BJ (cell line): ENCODE results near the gene PDS5A. TPM values are rescaled to one million over a fixed set of nuclear protein-coding genes. Genes with fewer than 3 reads are reported as not detected.

ENCODE experiments used
- CTCF ChIA-PET: fragments of 350-600 bp; formaldehyde crosslinking; extraction: SDS; loops from one replicate; lab custom pipeline; 2021; ENCODE audit warnings: antibody characterized with exemption, inconsistent platforms; lab: Yijun Ruan, JAX
- POLR2A ChIA-PET: fragments of 300-600 bp; sonication (Branson Sonifier 250); formaldehyde crosslinking; extraction: SDS; loops from one replicate; lab custom pipeline; 2021; ENCODE audit warnings: antibody characterized with exemption; lab: Charles Lee
- DNase-seq: peaks from one replicate; pipeline ENCODE4 v3.0.0-alpha.2; 2011; ENCODE audit warnings: low read depth
- H3K27me3 ChIP-seq: 2 replicates; pipeline ENCODE4 v1.6.0; 2011; ENCODE audit warnings: low read length; ENCODE audit not compliant: control insufficient read depth, insufficient read depth
- H3K36me3 ChIP-seq: 2 replicates; pipeline ENCODE4 v1.5.1; 2011; ENCODE audit warnings: low read length; ENCODE audit not compliant: control insufficient read depth, insufficient read depth
- H3K4me3 ChIP-seq: 2 replicates; pipeline ENCODE4 v1.5.1; 2011; ENCODE audit warnings: low read depth, mild to moderate bottlenecking, control low read depth, low read length
- CTCF ChIP-seq: IDR thresholded peaks from 2 replicates; pipeline ENCODE4 v1.5.1; 2011; ENCODE audit warnings: low read depth, mild to moderate bottlenecking, control low read depth, inconsistent platforms, low read length, moderate library complexity; ENCODE audit not compliant: insufficient read depth
- polyA plus RNA-seq: library from polyadenylated mRNA; depleted of rRNA; stranded (reverse); fragments of >200 nt; gene quantifications from 2 replicates; pipeline ENCODE4 v1.2.3, GENCODE V29; 2011

PDS5A gene
- polyA plus RNA-seq, 1 experiment, result 17.8 TPM

- Histone ChIP-seq H3K4me3 (no peak overlapping the region), H3K36me3 (peaks cover 7% of the 10 kb centered on the region), H3K27me3 (no peaks in the 10 kb centered on the region)
- no peak for DNase-seq
- TF ChIP-seq CTCF, result no peak
- POLR2A ChIA-PET, result no interaction called here
- CTCF ChIA-PET, result interaction anchor here (0.6 to 1.8 kb wide), 3 partner anchors 12 to 396 kb away, joined by 3 to 5 read pairs (median 4); no protein-coding TSS in a partner anchor
These were observed 112.4 kb downstream of the PDS5A start for GRCh38 chr4:39865280-39865679.

- POLR2A ChIA-PET, result no interaction called here
- CTCF ChIA-PET, result interaction anchor here (0.6 to 1.8 kb wide), 2 partner anchors 235 to 395 kb away, joined by 3 to 5 read pairs; no protein-coding TSS in a partner anchor
- Histone ChIP-seq H3K27me3 (no peaks in the 10 kb centered on the region), H3K4me3 (no peak overlapping the region), H3K36me3 (peaks cover 7% of the 10 kb centered on the region)
- no peak for TF ChIP-seq CTCF
- no peak for DNase-seq
These were observed 113.3 kb downstream of the PDS5A start for GRCh38 chr4:39864391-39864790.

GRCh38 chr4:39860804-39861203 is 116.9 kb downstream of the PDS5A start:
- no peak for TF ChIP-seq CTCF
- ChIA-PET POLR2A (no interaction called here), CTCF (no interaction called here)
- Histone ChIP-seq H3K36me3 (peaks cover 7% of the 10 kb centered on the region), H3K27me3 (no peaks in the 10 kb centered on the region), H3K4me3 (no peak overlapping the region)
- DNase-seq, result no peak

GRCh38 chr4:39855909-39856512 is 121.7 kb downstream of the PDS5A start:
- peaks cover 4% of the 10 kb centered on the region; the same call in 1 of the 2 replicates for H3K36me3 ChIP-seq
- no peaks in the 10 kb centered on the region for H3K27me3 ChIP-seq
- ChIA-PET POLR2A (no interaction called here), CTCF (no interaction called here)
- no peak overlapping the region for H3K4me3 ChIP-seq
- DNase-seq, result no peak
- no peak for TF ChIP-seq CTCF

- Histone ChIP-seq H3K27me3 (no peaks in the 10 kb centered on the region), H3K36me3 (peaks cover 3% of the 10 kb centered on the region), H3K4me3 (no peak overlapping the region)
- CTCF ChIA-PET, result interaction anchor here (0.6 kb wide), 1 partner anchor 16 kb away, joined by 3 read pairs; no protein-coding TSS in a partner anchor
- DNase-seq, result no peak
- TF ChIP-seq CTCF, result no peak
- POLR2A ChIA-PET, result no interaction called here
These were observed 125.1 kb downstream of the PDS5A start for GRCh38 chr4:39852636-39853035.
